ENCODE data around the gene TRMT11. TPM values are rescaled to one million over a fixed set of nuclear protein-coding genes. Genes with fewer than 3 reads are reported as not detected.

TRMT11 gene
- total and polyA plus RNA-seq, 2 of the 8 experiments (the other 6 are each of a cell fraction or from before 2014, with no cell fraction given): 19.7 to 32.4 TPM

GRCh38 chr6:125991653-125992052 lies 5.3 kb downstream of the TRMT11 start:
- H3K56ac ChIP-seq (replicated peaks; ENCODE audit: insufficient read length, low read depth, low read length): no peak overlapping the region
- no peak overlapping the region for H2BK120ac ChIP-seq (replicated peaks; ENCODE audit: low read depth, low read length)
- H3K4me2 ChIP-seq (ENCODE audit: insufficient read depth in 1 of 2, low read depth in 2 of 2, low read length in 2 of 2): no peak overlapping the region
- FAIRE-seq (no peak), DNase-seq (ENCODE audit: low read depth in 1 of 2, low spot score in 2 of 2) (no peak)
- no peak for TF ChIP-seq CHD2 (IDR thresholded peaks at IDR 0.05; ENCODE audit: low read length)
- no peak for TF ChIP-seq POLR2A (IDR thresholded peaks at IDR 0.05; ENCODE audit: control extremely low read depth in 1 of 2, low read depth in 2 of 2, low read length in 2 of 2)
- no peak for TF ChIP-seq SRF (IDR thresholded peaks at IDR 0.05; ENCODE audit: low read depth, low read length)
- TF ChIP-seq KDM5A (IDR thresholded peaks at IDR 0.05; ENCODE audit: low read length): no peak
- TF ChIP-seq MAFK (IDR thresholded peaks at IDR 0.05; ENCODE audit: low read depth, low read length): no peak
- no peak for TF ChIP-seq SP4 (IDR thresholded peaks at IDR 0.05; ENCODE audit: low read length)
- TF ChIP-seq HDAC2 (IDR thresholded peaks at IDR 0.05; ENCODE audit: borderline replicate concordance in 1 of 2, low read depth in 2 of 2, low read length in 2 of 2): no peak
- no peak for TF ChIP-seq BACH1 (IDR thresholded peaks at IDR 0.05; ENCODE audit: low read length)
- TF ChIP-seq NANOG (IDR thresholded peaks at IDR 0.05; ENCODE audit: insufficient read depth, low read depth, low read length, poor library complexity, severe bottlenecking): no peak
- TF ChIP-seq CREB1 (IDR thresholded peaks at IDR 0.05): no peak
- TF ChIP-seq SAP30 (IDR thresholded peaks at IDR 0.05; ENCODE audit: insufficient read depth, insufficient replicate concordance, low read length): no peak
- no peak for TF ChIP-seq NRF1 (IDR thresholded peaks at IDR 0.05; ENCODE audit: low read depth, low read length)
- no peak for TF ChIP-seq TAF7 (optimal IDR thresholded peaks at IDR 0.05; ENCODE audit: borderline replicate concordance, low read depth, low read length)
- no peak for TF ChIP-seq HDAC6 (IDR thresholded peaks at IDR 0.05; ENCODE audit: low read depth, low read length)
- TF ChIP-seq POU5F1 (IDR thresholded peaks at IDR 0.05; ENCODE audit: low read depth, low read length): no peak
- H2BK20ac ChIP-seq (ENCODE audit: low read length): no peak overlapping the region
- H3K79me2 ChIP-seq (ENCODE audit: control insufficient read depth in 1 of 2, insufficient read depth in 2 of 2, low read length in 2 of 2): peaks cover 6 to 85% of the 10 kb centered on the region in 2 experiments
- H2BK5ac ChIP-seq (ENCODE audit: low read depth, low read length): no peak overlapping the region
- H3K79me1 ChIP-seq (ENCODE audit: low read depth, low read length): no peaks in the 10 kb centered on the region; the same call in 1 of the 2 replicates
- H3K4ac ChIP-seq (replicated peaks; ENCODE audit: insufficient read length, low read depth, low read length): no peak overlapping the region
- no peak overlapping the region for H4K5ac ChIP-seq (ENCODE audit: insufficient read length, low read depth, low read length)
- no peak overlapping the region for H4K8ac ChIP-seq (ENCODE audit: extremely low read depth, insufficient read depth, low read length)
- H3K23me2 ChIP-seq (ENCODE audit: low read depth, low read length): peaks cover 9% of the 10 kb centered on the region
- no peaks in the 10 kb centered on the region for H4K20me1 ChIP-seq (replicated peaks in 1 of 2; ENCODE audit: control insufficient read depth in 1 of 2, insufficient read depth in 2 of 2, low read length in 2 of 2)
- ChIA-PET CTCF (ENCODE audit: partially characterized antibody) (interaction anchor here (0.6 to 2.6 kb wide), 3 partner anchors 17 to 179 kb away, joined by 3 to 11 read pairs (median 4); no protein-coding TSS in a partner anchor), POLR2A (ENCODE audit: partially characterized antibody) (no interaction called here)
- peaks cover 0 to 3% (median 0%) of the 10 kb centered on the region in 4 experiments; a peak in 1 of 8 replicates for H3K36me3 ChIP-seq (ENCODE audit: control insufficient read depth in 2 of 4, insufficient read depth in 4 of 4, low read length in 3 of 4)
- no peaks in the 10 kb centered on the region for H3K9me3 ChIP-seq (ENCODE audit: insufficient read depth in 2 of 2, low read depth in 1 of 2, low read length in 1 of 2)
- H3K4me1 ChIP-seq (replicated peaks in 1 of 4; ENCODE audit: control insufficient read depth in 3 of 4, insufficient read depth in 4 of 4, low read length in 3 of 4): peaks cover 0 to 7% (median 1%) of the 10 kb centered on the region in 4 experiments; a peak in 4 of 7 replicates
- H3K9ac ChIP-seq (replicated peaks in 1 of 4; ENCODE audit: extremely low read depth in 1 of 4, low read depth in 3 of 4, low read length in 3 of 4): no peak overlapping the region
- H3K23ac ChIP-seq (ENCODE audit: insufficient read length): no peak overlapping the region
- H3K18ac ChIP-seq (ENCODE audit: extremely low read depth, low read length): no peak overlapping the region
- H2AFZ ChIP-seq (ENCODE audit: low read length): no peak overlapping the region
- H3K14ac ChIP-seq (ENCODE audit: insufficient read length): no peak overlapping the region
- 94% methylated on average over 1 of the region's 1 CpG; no CpG with 5 or more reads in 1 of the 2 experiments for WGBS, 2 experiments (ENCODE audit: extremely low coverage in 1 of 2, insufficient coverage in 1 of 2, insufficient read length in 1 of 2, insufficient replicate concordance in 2 of 2, low coverage in 1 of 2, low lambda C conversion rate in 2 of 2, missing lambda C conversion rate in 1 of 2)
- no peaks in the 10 kb centered on the region for H3K27me3 ChIP-seq (replicated peaks in 1 of 4; ENCODE audit: control insufficient read depth in 3 of 4, extremely low read depth in 1 of 4, insufficient read depth in 3 of 4, low read length in 3 of 4)
- no peak overlapping the region for H2AK5ac ChIP-seq (ENCODE audit: low read depth, low read length)
- no peak overlapping the region for H3K4me3 ChIP-seq (ENCODE audit: extremely low read depth in 1 of 4, insufficient read depth in 2 of 4, low read depth in 3 of 4, low read length in 4 of 4)
- H2BK12ac ChIP-seq (ENCODE audit: low read depth, low read length): no peak overlapping the region
- H3K27ac ChIP-seq (ENCODE audit: low read depth, low read length): no peak overlapping the region
- H2BK15ac ChIP-seq (ENCODE audit: low read length): no peak overlapping the region
- H4K91ac ChIP-seq (replicated peaks; ENCODE audit: insufficient read length, low read length): no peak overlapping the region
